GM18858 (cell line): Measurements from ENCODE around the gene CCZ1.
"Not testable (repeated sequence)": the region's sequence is repeated elsewhere in the genome, so short reads cannot be mapped to it uniquely, and the experiment has no call there.

Experiments
- ATAC-seq: cut with Tn5 transposase; IDR thresholded peaks from one replicate; pipeline ENCODE4 v1.9.1; 2021; ENCODE audit not compliant: unreplicated experiment

CCZ1 gene

GRCh38 chr7:5904726-5905125 is 6.2 kb downstream of the CCZ1 start:
- not testable (repeated sequence) for ATAC-seq

DNA sequence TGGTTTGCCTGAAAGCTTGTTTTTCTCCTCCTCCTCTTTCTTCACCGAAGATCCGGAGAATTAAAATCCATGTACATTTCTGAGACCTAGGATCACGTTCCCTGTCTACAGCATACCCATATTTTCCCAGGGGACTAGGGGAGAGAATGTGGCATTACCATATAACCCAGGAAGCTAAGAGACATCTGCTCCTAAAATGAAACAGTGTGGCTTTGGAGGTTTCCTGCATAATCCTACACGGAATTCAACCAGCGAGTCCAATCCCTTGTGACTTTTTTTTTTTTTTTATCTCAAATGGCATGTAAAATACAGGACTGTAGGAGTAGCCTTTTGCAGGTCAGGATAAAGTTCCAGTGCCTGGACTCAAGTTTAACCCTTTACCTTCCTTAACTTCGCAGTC is 10.3 kb downstream of the CCZ1 start:
- ATAC-seq = not testable (repeated sequence)

- not testable (repeated sequence) for ATAC-seq
Observed at GRCh38 chr7:5916529-5916928, 18.0 kb downstream of the CCZ1 start.

- ATAC-seq = not testable (repeated sequence)
Observed at GRCh38 chr7:5924180-5924579, 25.6 kb downstream of the CCZ1 start.

DNA sequence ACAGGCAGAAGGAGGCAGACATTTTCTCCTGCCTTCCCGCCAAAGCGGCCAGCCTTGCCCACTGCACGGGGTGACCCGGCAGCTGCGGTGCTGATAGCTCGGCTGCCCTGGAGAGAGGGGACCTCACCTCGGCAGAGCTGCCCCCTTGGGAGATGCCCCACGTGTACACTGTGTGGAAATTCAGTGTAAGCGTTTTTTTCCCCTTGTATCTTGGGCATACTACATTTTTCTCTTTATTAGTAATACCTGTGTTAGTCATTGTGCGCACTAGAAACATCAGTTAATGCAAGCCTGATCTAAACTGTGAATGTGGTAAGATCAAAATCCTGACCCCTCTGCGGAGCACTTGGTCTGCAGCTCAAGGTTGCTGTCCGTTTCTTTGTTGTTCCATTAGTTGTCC is 26.1 kb downstream of the CCZ1 start:
- ATAC-seq = not testable (repeated sequence)

- not testable (repeated sequence) for ATAC-seq
Observed at GRCh38 chr7:5926263-5926870, 27.8 kb downstream of the CCZ1 start.

DNA sequence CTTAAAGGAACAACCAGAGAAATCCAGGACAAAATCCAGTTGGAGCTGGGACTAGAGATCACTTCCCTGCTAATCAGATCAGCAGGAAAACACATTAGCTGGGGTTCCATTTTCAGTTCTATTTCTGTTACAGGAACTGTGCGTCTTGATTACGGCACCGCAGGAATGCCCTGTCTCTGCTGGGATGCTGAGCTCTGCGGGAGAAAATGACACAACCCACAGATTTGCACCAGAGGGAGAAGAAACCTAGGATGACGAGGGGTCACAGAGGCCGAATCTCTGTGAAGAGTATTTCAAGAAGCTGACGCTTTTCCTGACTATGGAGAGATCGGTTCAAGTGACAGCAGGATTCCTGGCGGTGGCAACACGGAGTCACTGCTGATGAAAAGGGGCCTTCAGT is 31.8 kb downstream of the CCZ1 start:
- ATAC-seq = not testable (repeated sequence)

GRCh38 chr7:5931250-5931649 is 32.7 kb downstream of the CCZ1 start:
- ATAC-seq = not testable (repeated sequence)

GRCh38 chr7:5931905-5932644 is 33.5 kb downstream of the CCZ1 start:
- ATAC-seq = not testable (repeated sequence)

GRCh38 chr7:5934945-5935450 is 36.5 kb downstream of the CCZ1 start:
- not testable (repeated sequence) for ATAC-seq

DNA sequence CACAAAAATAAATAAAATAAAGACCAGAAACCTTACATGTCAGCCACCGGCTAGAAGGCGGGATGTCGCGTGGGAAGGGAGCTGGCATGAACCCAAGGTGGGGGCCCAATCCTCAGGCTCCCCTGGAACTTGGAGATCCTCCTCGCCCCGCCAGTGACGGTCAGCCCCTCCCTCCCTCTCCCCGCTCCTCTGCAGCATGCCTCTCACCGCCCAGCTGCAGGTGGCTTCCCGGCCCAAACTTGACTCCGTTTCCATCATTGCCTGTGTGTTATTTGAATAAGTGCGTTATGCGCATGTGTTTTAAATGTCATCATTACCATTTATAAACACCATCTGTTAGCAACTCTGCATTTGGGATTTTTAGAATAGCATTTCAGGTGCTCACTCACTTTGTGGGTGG is 64.7 kb downstream of the CCZ1 start:
- ATAC-seq = not testable (repeated sequence)

GRCh38 chr7:5963810-5964209 is 65.3 kb downstream of the CCZ1 start:
- ATAC-seq = not testable (repeated sequence)

- ATAC-seq = not testable (repeated sequence)
Observed at GRCh38 chr7:5970347-5970911, 71.9 kb downstream of the CCZ1 start, which contains the start of gene RSPH10B. TSS of gene RSPH10B (minus strand) at chr7:5970689. CDS start at chr7:5967116, 3,573 bp downstream.

- not testable (repeated sequence) for ATAC-seq
Observed at GRCh38 chr7:5973580-5973979, 75.0 kb downstream of the CCZ1 start.
